PFSK-1 (cell line): ENCODE results near the gene SLC25A38.

Experiments
- FOXP2 ChIP-seq: optimal IDR thresholded peaks from 2 replicates; pipeline ENCODE3; 2011; ENCODE audit warnings: borderline replicate concordance, control low read depth, inconsistent platforms; ENCODE audit not compliant: insufficient read depth; ENCODE audit errors: extremely low read length, extremely low read depth
- POLR2AphosphoS5 ChIP-seq: IDR thresholded peaks from 2 replicates; pipeline ENCODE4 v1.6.1; 2012; ENCODE audit warnings: low read depth, mild to moderate bottlenecking, control low read depth, low read length, moderate library complexity
- SIN3A ChIP-seq: IDR thresholded peaks from 2 replicates; pipeline ENCODE4 v1.6.1; 2012; ENCODE audit warnings: mild to moderate bottlenecking, low read length, moderate library complexity, borderline replicate concordance; ENCODE audit not compliant: insufficient read depth
- TAF1 ChIP-seq: IDR thresholded peaks from 2 replicates; pipeline ENCODE4 v1.6.1; 2012; ENCODE audit warnings: low read length, control low read depth, borderline replicate concordance; ENCODE audit not compliant: insufficient read depth
- TF ChIP-seq, protein P1 (sequence below), 2 experiments: IDR thresholded peaks; 2 replicates each; pipeline versions ENCODE4 v1.6.1 to v1.8.0; 2011 to 2012; ENCODE audit warnings: low read depth in 2 of 2, low read length in 2 of 2, control low read depth in 1 of 2, inconsistent platforms in 1 of 2, mild to moderate bottlenecking in 1 of 2, moderate library complexity in 1 of 2; ENCODE audit not compliant: insufficient read depth in 1 of 2

DNA sequence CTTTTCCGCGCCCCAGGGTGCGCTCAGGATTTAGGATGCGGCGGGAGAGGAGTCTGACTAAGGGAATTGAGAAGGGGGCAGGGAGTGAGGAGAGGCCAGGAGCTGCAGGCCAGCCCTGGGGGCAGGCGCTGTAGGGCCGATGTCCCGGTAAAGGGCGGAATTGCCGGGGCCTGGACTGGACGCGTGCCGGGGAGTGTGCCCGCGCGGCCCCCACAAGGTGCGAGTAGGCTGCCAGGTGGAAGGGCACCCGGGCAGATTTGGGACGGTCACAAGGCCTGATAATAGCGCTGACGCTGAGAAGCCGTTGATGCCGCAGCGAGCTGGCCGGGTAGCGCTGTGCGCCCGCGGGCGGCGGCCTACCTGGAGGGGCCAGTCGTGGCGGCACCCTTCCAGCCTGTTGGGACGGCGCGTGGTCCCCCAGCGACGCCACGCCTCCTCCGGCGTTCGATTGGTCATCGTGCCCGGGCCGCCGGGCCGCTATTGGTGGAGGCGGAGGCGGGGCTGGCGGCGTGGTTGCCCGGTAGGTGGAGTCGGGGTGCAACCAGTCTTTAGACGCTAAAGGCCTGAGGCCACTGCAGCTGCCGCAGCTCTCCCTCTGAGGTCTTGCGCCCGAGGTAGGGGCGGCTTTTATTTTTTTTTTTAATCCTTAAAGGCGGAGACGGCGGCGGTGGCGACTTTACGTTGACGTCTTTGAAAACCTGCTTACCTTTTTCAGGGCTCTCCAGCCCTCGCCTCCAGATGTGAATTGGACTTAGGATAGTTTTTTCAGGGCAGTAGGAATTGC, 903 bp downstream of the SLC25A38 start:
- no peak for TF ChIP-seq SIN3A
- TF ChIP-seq, protein P1, sequence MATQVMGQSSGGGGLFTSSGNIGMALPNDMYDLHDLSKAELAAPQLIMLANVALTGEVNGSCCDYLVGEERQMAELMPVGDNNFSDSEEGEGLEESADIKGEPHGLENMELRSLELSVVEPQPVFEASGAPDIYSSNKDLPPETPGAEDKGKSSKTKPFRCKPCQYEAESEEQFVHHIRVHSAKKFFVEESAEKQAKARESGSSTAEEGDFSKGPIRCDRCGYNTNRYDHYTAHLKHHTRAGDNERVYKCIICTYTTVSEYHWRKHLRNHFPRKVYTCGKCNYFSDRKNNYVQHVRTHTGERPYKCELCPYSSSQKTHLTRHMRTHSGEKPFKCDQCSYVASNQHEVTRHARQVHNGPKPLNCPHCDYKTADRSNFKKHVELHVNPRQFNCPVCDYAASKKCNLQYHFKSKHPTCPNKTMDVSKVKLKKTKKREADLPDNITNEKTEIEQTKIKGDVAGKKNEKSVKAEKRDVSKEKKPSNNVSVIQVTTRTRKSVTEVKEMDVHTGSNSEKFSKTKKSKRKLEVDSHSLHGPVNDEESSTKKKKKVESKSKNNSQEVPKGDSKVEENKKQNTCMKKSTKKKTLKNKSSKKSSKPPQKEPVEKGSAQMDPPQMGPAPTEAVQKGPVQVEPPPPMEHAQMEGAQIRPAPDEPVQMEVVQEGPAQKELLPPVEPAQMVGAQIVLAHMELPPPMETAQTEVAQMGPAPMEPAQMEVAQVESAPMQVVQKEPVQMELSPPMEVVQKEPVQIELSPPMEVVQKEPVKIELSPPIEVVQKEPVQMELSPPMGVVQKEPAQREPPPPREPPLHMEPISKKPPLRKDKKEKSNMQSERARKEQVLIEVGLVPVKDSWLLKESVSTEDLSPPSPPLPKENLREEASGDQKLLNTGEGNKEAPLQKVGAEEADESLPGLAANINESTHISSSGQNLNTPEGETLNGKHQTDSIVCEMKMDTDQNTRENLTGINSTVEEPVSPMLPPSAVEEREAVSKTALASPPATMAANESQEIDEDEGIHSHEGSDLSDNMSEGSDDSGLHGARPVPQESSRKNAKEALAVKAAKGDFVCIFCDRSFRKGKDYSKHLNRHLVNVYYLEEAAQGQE (IDR thresholded peaks at IDR 0.05; ENCODE audit: insufficient read depth in 1 of 2, low read depth in 2 of 2, low read length in 2 of 2), result no peak
- TF ChIP-seq TAF1, result no peak
- TF ChIP-seq POLR2AphosphoS5, result no peak
- TF ChIP-seq FOXP2, result no peak
